ENCODE results near the gene TRMT5. TPM values are rescaled to one million over a fixed set of nuclear protein-coding genes. Genes with fewer than 3 reads are reported as not detected.

TRMT5 gene
- total RNA-seq, 1 experiment from 2014 or later: 24.9 TPM

DNA sequence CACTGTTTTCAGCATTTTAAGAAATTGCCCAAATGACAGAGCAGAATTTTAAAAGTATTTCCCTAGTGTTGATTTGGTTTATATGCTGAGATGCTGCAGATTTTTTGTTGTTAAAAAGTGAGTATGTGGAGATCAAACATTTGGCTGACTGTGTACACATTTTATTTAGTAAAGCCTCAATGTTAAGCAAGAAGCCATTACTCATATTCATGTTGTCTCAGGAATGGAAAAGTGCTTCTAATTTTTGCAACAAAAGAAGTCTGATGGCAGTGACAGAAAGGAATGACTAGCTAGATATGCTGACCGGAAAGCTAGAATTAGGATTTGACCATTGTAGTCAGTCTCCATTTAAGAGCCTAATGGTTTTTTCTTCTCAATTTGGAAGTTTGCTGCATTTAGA lies 22.7 kb upstream of the TRMT5 start:
- no CpG with 5 or more reads among the region's 1 CpG for WGBS (ENCODE audit: extremely low coverage, insufficient read length, low lambda C conversion rate)
- no peak overlapping the region for H2AK5ac ChIP-seq (ENCODE audit: insufficient read length, low read length)
- TF ChIP-seq, protein P1, sequence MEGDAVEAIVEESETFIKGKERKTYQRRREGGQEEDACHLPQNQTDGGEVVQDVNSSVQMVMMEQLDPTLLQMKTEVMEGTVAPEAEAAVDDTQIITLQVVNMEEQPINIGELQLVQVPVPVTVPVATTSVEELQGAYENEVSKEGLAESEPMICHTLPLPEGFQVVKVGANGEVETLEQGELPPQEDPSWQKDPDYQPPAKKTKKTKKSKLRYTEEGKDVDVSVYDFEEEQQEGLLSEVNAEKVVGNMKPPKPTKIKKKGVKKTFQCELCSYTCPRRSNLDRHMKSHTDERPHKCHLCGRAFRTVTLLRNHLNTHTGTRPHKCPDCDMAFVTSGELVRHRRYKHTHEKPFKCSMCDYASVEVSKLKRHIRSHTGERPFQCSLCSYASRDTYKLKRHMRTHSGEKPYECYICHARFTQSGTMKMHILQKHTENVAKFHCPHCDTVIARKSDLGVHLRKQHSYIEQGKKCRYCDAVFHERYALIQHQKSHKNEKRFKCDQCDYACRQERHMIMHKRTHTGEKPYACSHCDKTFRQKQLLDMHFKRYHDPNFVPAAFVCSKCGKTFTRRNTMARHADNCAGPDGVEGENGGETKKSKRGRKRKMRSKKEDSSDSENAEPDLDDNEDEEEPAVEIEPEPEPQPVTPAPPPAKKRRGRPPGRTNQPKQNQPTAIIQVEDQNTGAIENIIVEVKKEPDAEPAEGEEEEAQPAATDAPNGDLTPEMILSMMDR (conservative IDR thresholded peaks at IDR 0.05): no peak

More for the DNA sequence above, 22.7 kb upstream of the TRMT5 start:
- no peak overlapping the region for H3K4me2 ChIP-seq (ENCODE audit: insufficient read depth, insufficient read length, low read length)
- no peak overlapping the region for H4K5ac ChIP-seq (ENCODE audit: insufficient read length, low read depth, low read length)
- no peak overlapping the region for H3T11ph ChIP-seq (ENCODE audit: low read length)
- Mint-ChIP-seq H3K4me3 (no peak overlapping the region), H3K27me3 (ENCODE audit: low read depth) (no peaks in the 10 kb centered on the region), H3K9me3 (peaks cover 0 to 2% of the 10 kb centered on the region in 2 experiments; a peak in 1 of 5 replicates), H3K36me3 (ENCODE audit: insufficient read depth in 1 of 3, low read depth in 3 of 3) (peaks cover 2 to 6% (median 4%) of the 10 kb centered on the region in 3 experiments; a peak in 3 of 7 replicates), H3K27ac (no peak overlapping the region), H3K4me1 (no peaks in the 10 kb centered on the region)
- H3K14ac ChIP-seq (ENCODE audit: insufficient read depth, low read length): no peak overlapping the region
- no peak overlapping the region for H2BK5ac ChIP-seq (ENCODE audit: insufficient read length, low read length)
- no peaks in the 10 kb centered on the region for H4K20me1 ChIP-seq (ENCODE audit: control insufficient read depth, insufficient read depth, insufficient read length)
- H3K27ac ChIP-seq (ENCODE audit: insufficient read length, low read depth, low read length): no peak overlapping the region
- no peaks in the 10 kb centered on the region for H3K4me1 ChIP-seq (ENCODE audit: insufficient read depth, low read length)
- no peaks in the 10 kb centered on the region for H3K9me3 ChIP-seq (ENCODE audit: control insufficient read depth, low read depth, low read length)
- H2AFZ ChIP-seq (ENCODE audit: low read length): no peak overlapping the region
- no peak overlapping the region for H3K4ac ChIP-seq (ENCODE audit: low read depth, low read length)
- no peak overlapping the region for H2BK20ac ChIP-seq (ENCODE audit: low read depth, low read length, poor library complexity, severe bottlenecking)
- H2BK15ac ChIP-seq (ENCODE audit: low read depth, low read length): no peak overlapping the region
- no peak overlapping the region for H2BK120ac ChIP-seq (ENCODE audit: low read depth, low read length, poor library complexity, severe bottlenecking)
- H3K23ac ChIP-seq (ENCODE audit: insufficient read length, low read depth, low read length): no peak overlapping the region
- H2BK12ac ChIP-seq (ENCODE audit: insufficient read length, low read depth, low read length): no peak overlapping the region
- H3K79me2 ChIP-seq (ENCODE audit: insufficient read depth, low read length): no peaks in the 10 kb centered on the region
- no peaks in the 10 kb centered on the region for H3K79me1 ChIP-seq (ENCODE audit: insufficient read depth, low read depth, low read length, poor library complexity, severe bottlenecking)
- no peak for DNase-seq
- H3K18ac ChIP-seq (ENCODE audit: insufficient read length, low read depth, low read length): no peak overlapping the region
- H4K91ac ChIP-seq (ENCODE audit: insufficient read length, low read depth, low read length): no peak overlapping the region
- no peak overlapping the region for H4K8ac ChIP-seq (replicated peaks; ENCODE audit: insufficient read length, low read depth, low read length)
- no peak overlapping the region for H3K9ac ChIP-seq (ENCODE audit: extremely low read depth, insufficient read length, low read length)
- H3K23me2 ChIP-seq (ENCODE audit: insufficient read length, low read depth, low read length, poor library complexity, severe bottlenecking): no peaks in the 10 kb centered on the region
- no peaks in the 10 kb centered on the region for H3K27me3 ChIP-seq (ENCODE audit: insufficient read depth, low read length)
- H3K56ac ChIP-seq (ENCODE audit: insufficient read length, low read depth, low read length): no peak overlapping the region
